ENCODE data around the gene NUP42. TPM values are rescaled to one million over a fixed set of nuclear protein-coding genes. Genes with fewer than 3 reads are reported as not detected.

NUP42 gene
- total RNA-seq, 1 donor from 2014 or later, result 32.4 TPM

DNA sequence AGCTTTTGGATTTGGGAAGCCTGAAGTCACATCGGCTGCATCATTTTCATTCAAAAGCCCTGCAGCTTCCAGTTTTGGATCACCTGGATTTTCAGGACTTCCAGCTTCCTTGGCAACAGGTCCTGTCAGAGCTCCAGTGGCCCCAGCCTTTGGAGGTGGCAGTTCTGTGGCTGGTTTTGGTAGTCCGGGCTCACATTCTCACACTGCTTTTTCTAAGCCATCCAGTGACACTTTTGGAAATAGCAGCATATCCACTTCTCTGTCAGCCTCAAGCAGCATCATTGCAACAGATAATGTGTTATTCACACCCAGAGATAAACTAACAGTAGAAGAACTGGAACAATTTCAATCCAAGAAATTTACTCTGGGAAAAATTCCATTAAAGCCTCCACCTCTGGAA is 18.5 kb downstream of the NUP42 start:
- DNase-seq (ENCODE audit: low spot score), result no peak
- peaks cover 19% of the 10 kb centered on the region for H3K36me3 Mint-ChIP-seq (ENCODE audit: low read depth, unreplicated experiment)
- no peak for TF ChIP-seq CTCF (IDR thresholded peaks at IDR 0.05; ENCODE audit: unreplicated experiment)
- no peaks in the 10 kb centered on the region for H3K9me3 Mint-ChIP-seq (ENCODE audit: unreplicated experiment)
- peaks cover under 1% of the 10 kb centered on the region for H3K4me1 Mint-ChIP-seq (ENCODE audit: unreplicated experiment)
- H3K4me3 Mint-ChIP-seq (ENCODE audit: unreplicated experiment), result no peak overlapping the region
- no peaks in the 10 kb centered on the region for H3K27me3 Mint-ChIP-seq (ENCODE audit: unreplicated experiment)
- no peak overlapping the region for H3K27ac Mint-ChIP-seq (ENCODE audit: unreplicated experiment)

DNA sequence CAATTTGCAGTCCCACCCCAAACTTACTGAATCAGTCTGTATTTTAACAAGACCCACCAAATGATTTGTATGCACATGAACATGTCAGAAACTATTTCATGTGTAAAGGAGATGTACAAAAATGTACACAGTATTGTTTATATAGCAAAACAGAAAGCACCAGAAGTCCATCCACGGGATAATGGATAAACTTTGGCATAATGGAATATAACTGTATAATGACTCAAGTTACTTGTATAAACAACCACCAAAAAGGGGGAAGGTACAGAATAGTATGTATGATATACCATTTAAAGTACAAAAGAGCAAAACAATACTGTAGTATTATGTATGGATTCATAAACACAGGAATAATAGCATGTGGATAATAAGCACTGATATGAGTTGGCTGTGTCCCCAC is 22.4 kb downstream of the NUP42 start:
- Mint-ChIP-seq H3K4me3 (ENCODE audit: unreplicated experiment) (no peak overlapping the region), H3K9me3 (ENCODE audit: unreplicated experiment) (no peaks in the 10 kb centered on the region), H3K27me3 (ENCODE audit: unreplicated experiment) (no peaks in the 10 kb centered on the region), H3K27ac (ENCODE audit: unreplicated experiment) (no peak overlapping the region), H3K36me3 (ENCODE audit: low read depth, unreplicated experiment) (peaks cover 13% of the 10 kb centered on the region), H3K4me1 (ENCODE audit: unreplicated experiment) (peaks cover 4% of the 10 kb centered on the region)
- no peak for DNase-seq (ENCODE audit: low spot score)
- no peak for TF ChIP-seq CTCF (IDR thresholded peaks at IDR 0.05; ENCODE audit: unreplicated experiment)

- no peak for TF ChIP-seq CTCF (IDR thresholded peaks at IDR 0.05; ENCODE audit: unreplicated experiment)
- Mint-ChIP-seq H3K4me3 (ENCODE audit: unreplicated experiment) (peak overlapping the region; percentile 60), H3K36me3 (ENCODE audit: low read depth, unreplicated experiment) (peaks cover 8% of the 10 kb centered on the region), H3K4me1 (ENCODE audit: unreplicated experiment) (peaks cover 4% of the 10 kb centered on the region), H3K9me3 (ENCODE audit: unreplicated experiment) (no peaks in the 10 kb centered on the region), H3K27ac (ENCODE audit: unreplicated experiment) (peak overlapping the region; percentile 71), H3K27me3 (ENCODE audit: unreplicated experiment) (no peaks in the 10 kb centered on the region)
- no peak for DNase-seq (ENCODE audit: low spot score)
Measured at GRCh38 chr7:23205577-23205908, 23.7 kb downstream of the NUP42 start.

GRCh38 chr7:23205909-23206767 is 24.3 kb downstream of the NUP42 start:
- peak overlapping the region; percentile 60 for H3K4me3 Mint-ChIP-seq (ENCODE audit: unreplicated experiment)
- TF ChIP-seq CTCF (IDR thresholded peaks at IDR 0.05; ENCODE audit: unreplicated experiment), result no peak

GRCh38 chr7:23207021-23207420 is 25.2 kb downstream of the NUP42 start:
- Mint-ChIP-seq H3K4me3 (ENCODE audit: unreplicated experiment) (no peak overlapping the region), H3K36me3 (ENCODE audit: low read depth, unreplicated experiment) (peaks cover 4% of the 10 kb centered on the region), H3K9me3 (ENCODE audit: unreplicated experiment) (no peaks in the 10 kb centered on the region), H3K27ac (ENCODE audit: unreplicated experiment) (no peak overlapping the region), H3K4me1 (ENCODE audit: unreplicated experiment) (peaks cover 4% of the 10 kb centered on the region), H3K27me3 (ENCODE audit: unreplicated experiment) (no peaks in the 10 kb centered on the region)
- no peak for DNase-seq (ENCODE audit: low spot score)
- TF ChIP-seq CTCF (IDR thresholded peaks at IDR 0.05; ENCODE audit: unreplicated experiment), result no peak

More at GRCh38 chr7:23205909-23206767, 24.3 kb downstream of the NUP42 start:
- Mint-ChIP-seq H3K27ac (ENCODE audit: unreplicated experiment) (peak overlapping the region; percentile 71), H3K27me3 (ENCODE audit: unreplicated experiment) (no peaks in the 10 kb centered on the region), H3K36me3 (ENCODE audit: low read depth, unreplicated experiment) (peaks cover 6% of the 10 kb centered on the region), H3K4me1 (ENCODE audit: unreplicated experiment) (peaks cover 4% of the 10 kb centered on the region), H3K9me3 (ENCODE audit: unreplicated experiment) (no peaks in the 10 kb centered on the region)
- DNase-seq (ENCODE audit: low spot score), result peak; percentile 38

All from endothelial cell (in vitro differentiated cells).